ENCODE measurements around the gene DDR1.

DDR1 gene

GRCh38 chr6:30940361-30940986, 56.2 kb downstream of the DDR1 start, which contains the start of gene MUCL3:
Gene MUCL3, plus strand, starts transcription at chr6:30940973. Its CDS starts 27 bp downstream, at chr6:30941000.
- Histone ChIP-seq H3K27me3 (replicated peaks) (peaks cover 3% of the 10 kb centered on the region), H3K4me3 (ENCODE audit: low read depth, low read length) (no peak within 1 kb of the TSS), H3K27ac (no peak within 1 kb of the TSS), H3K36me3 (replicated peaks) (no peaks in the 10 kb centered on the region)
- TF ChIP-seq CTCF (IDR thresholded peaks at IDR 0.05; ENCODE audit: low read depth, low read length, missing control alignments): no peak
- in situ Hi-C loops (cut with HindIII; ENCODE audit: low pct_ligation_motif_present, low sequenced_read_pairs): no loop called here
- DNase-seq: no peak

GRCh38 chr6:30942338-30943060, 58.2 kb downstream of the DDR1 start:
- in situ Hi-C loops (cut with HindIII; ENCODE audit: low pct_ligation_motif_present, low sequenced_read_pairs): no loop called here
- Histone ChIP-seq H3K27me3 (replicated peaks) (peaks cover 2% of the 10 kb centered on the region), H3K4me3 (ENCODE audit: low read depth, low read length) (no peak overlapping the region), H3K36me3 (replicated peaks) (no peaks in the 10 kb centered on the region), H3K27ac (no peak overlapping the region)
- peak; percentile 77 for DNase-seq
- peak; percentile 86 for TF ChIP-seq CTCF (IDR thresholded peaks at IDR 0.05; ENCODE audit: low read depth, low read length, missing control alignments)

GRCh38 chr6:30944051-30944450, 59.7 kb downstream of the DDR1 start:
- in situ Hi-C loops (cut with HindIII; ENCODE audit: low pct_ligation_motif_present, low sequenced_read_pairs): no loop called here
- Histone ChIP-seq H3K4me3 (ENCODE audit: low read depth, low read length) (no peak overlapping the region), H3K36me3 (replicated peaks) (no peaks in the 10 kb centered on the region), H3K27me3 (replicated peaks) (peaks cover 6% of the 10 kb centered on the region), H3K27ac (no peak overlapping the region)
- no peak for DNase-seq
- TF ChIP-seq CTCF (IDR thresholded peaks at IDR 0.05; ENCODE audit: low read depth, low read length, missing control alignments): no peak

GRCh38 chr6:30945281-30945680, 61.0 kb downstream of the DDR1 start:
- H3K27me3 ChIP-seq (replicated peaks): peaks cover 6% of the 10 kb centered on the region
- no peak overlapping the region for H3K27ac ChIP-seq
- no peak overlapping the region for H3K4me3 ChIP-seq (ENCODE audit: low read depth, low read length)
- no peaks in the 10 kb centered on the region for H3K36me3 ChIP-seq (replicated peaks)
- DNase-seq: no peak
- TF ChIP-seq CTCF (IDR thresholded peaks at IDR 0.05; ENCODE audit: low read depth, low read length, missing control alignments): no peak
- in situ Hi-C loops (cut with HindIII; ENCODE audit: low pct_ligation_motif_present, low sequenced_read_pairs): no loop called here

- in situ Hi-C loops (cut with HindIII; ENCODE audit: low pct_ligation_motif_present, low sequenced_read_pairs): no loop called here
- H3K27me3 ChIP-seq (replicated peaks): peaks cover 6% of the 10 kb centered on the region
Observed at GRCh38 chr6:30947231-30947630, 62.9 kb downstream of the DDR1 start.

More at GRCh38 chr6:30947231-30947630, 62.9 kb downstream of the DDR1 start:
- H3K4me3 ChIP-seq (ENCODE audit: low read depth, low read length): no peak overlapping the region
- no peaks in the 10 kb centered on the region for H3K36me3 ChIP-seq (replicated peaks)
- H3K27ac ChIP-seq: no peak overlapping the region
- no peak for TF ChIP-seq CTCF (IDR thresholded peaks at IDR 0.05; ENCODE audit: low read depth, low read length, missing control alignments)
- DNase-seq: no peak

Measured in brain microvascular endothelial cell (primary cell).